Stimulated activated effector memory CD8-positive, alpha-beta T cell treated with anti-CD3 and anti-CD28 coated beads, Interleukin-12 subunit alpha, Interleukin-12 subunit beta, amount 100 ng/mL, for 72 hours (primary cell): ENCODE results near the gene GPR157.

Experiments used
- ATAC-seq: fragments of 150-1000 bp; cut with Tn5 transposase; 2 replicates; pipeline ENCODE4 v1.10.0; 2021
- DNase-seq, 2 donors: peaks; one replicate each; pipeline ENCODE4 v3.0.0; 2021 to 2022; ENCODE audit warnings: low spot score in 2 of 2
- H3K27ac Mint-ChIP-seq: one replicate; pipeline ENCODE4 v1.8.0; 2022; ENCODE audit warnings: mild to moderate bottlenecking, mixed read lengths
- H3K36me3 Mint-ChIP-seq: one replicate; pipeline ENCODE4 v1.8.0; 2022; ENCODE audit warnings: mild to moderate bottlenecking, mixed read lengths
- H3K4me1 Mint-ChIP-seq: one replicate; pipeline ENCODE4 v1.8.0; 2022; ENCODE audit warnings: mixed read lengths
- H3K4me3 Mint-ChIP-seq: one replicate; pipeline ENCODE4 v1.8.0; 2022; ENCODE audit warnings: mild to moderate bottlenecking, mixed read lengths
- H3K9me3 Mint-ChIP-seq: one replicate; pipeline ENCODE4 v1.8.0; 2022; ENCODE audit warnings: mixed read lengths

The GPR157 gene

DNA sequence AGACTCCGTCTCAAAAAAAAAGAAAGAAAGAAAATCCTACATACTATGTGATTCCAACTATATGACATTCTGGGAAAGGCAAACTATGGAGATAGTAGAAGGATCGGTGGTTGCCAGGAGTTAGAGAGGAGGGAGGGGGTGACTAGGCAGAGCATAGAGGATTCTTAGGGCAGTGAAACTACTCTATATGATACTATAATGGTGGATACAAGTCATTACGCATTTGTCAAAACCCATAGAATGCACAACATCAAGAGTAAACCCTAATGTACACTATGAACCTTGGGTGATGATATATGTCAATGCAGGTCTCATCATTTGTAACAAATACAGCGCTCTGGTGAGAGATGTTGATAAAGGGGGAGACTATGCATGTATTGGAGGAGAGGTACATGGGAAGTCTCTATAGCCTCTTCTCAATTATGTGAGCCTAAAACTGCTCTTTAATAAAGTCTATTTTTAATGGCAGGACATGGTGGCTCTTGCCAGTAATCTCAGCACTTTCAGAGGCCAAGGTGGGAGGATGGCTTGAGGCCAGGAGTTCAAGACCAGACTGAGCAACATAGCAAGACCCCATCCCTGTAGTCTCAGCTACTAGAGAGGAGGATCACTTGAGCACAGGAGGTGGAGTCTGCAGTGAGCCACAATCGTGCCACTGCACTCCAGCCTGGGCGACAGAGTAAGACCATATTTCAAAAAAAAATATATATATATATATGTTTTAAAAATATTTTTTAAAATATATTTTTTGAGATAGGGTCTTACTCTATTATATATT, 76.4 kb downstream of the GPR157 start:
- ATAC-seq = no peak
- no peaks in the 10 kb centered on the region for H3K4me1 Mint-ChIP-seq
- H3K4me3 Mint-ChIP-seq = no peak overlapping the region
- DNase-seq = no peak
- no peaks in the 10 kb centered on the region for H3K9me3 Mint-ChIP-seq
- no peaks in the 10 kb centered on the region for H3K36me3 Mint-ChIP-seq
- H3K27ac Mint-ChIP-seq = no peak overlapping the region

DNA sequence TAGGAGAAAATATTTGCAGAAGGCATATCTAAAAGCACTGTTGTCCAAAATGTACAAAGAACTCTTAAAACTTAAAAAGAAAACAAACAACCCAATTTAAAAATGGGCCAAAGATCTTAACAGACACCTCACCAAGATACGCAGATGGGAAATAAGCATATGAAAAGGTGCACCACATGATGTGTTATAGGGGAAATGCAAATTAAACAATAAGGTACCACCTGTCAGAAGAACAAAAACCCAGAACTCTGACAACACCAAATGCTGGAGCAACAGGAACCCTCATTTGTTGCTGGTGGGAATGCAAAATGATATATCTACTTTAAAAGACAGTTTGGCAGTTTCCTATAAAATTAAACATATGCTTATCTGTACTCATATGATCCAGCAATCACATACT, 77.5 kb downstream of the GPR157 start:
- no peak for DNase-seq
- H3K9me3 Mint-ChIP-seq = no peaks in the 10 kb centered on the region
- no peaks in the 10 kb centered on the region for H3K4me1 Mint-ChIP-seq
- H3K4me3 Mint-ChIP-seq = no peak overlapping the region
- no peak overlapping the region for H3K27ac Mint-ChIP-seq
- ATAC-seq = no peak
- H3K36me3 Mint-ChIP-seq = no peaks in the 10 kb centered on the region

DNA sequence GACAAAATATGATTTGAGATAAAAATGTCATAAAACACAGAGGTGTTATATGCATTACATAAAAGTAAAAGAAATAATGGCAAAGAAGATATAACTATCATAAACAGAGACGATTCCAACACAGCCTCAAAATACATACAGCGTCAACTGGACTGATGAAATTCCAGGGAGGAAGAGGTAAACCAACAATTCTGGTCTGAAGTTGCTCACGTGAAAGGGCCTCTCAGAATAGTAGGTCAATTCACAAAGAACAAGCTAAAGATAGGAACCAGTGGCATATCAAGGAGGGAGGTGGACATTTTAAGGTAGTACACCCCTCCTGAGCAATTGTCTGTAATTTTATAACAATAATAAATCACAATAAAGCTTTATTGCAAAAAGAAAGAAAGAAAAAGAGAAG, 78.1 kb downstream of the GPR157 start:
- no peak for DNase-seq
- Mint-ChIP-seq H3K36me3 (no peaks in the 10 kb centered on the region), H3K4me1 (no peaks in the 10 kb centered on the region), H3K27ac (no peak overlapping the region), H3K4me3 (no peak overlapping the region), H3K9me3 (no peaks in the 10 kb centered on the region)
- no peak for ATAC-seq
